Stimulated activated CD8-positive, alpha-beta memory T cell treated with anti-CD3 and anti-CD28 coated beads, Interleukin-12 subunit alpha, Interleukin-12 subunit beta, amount 100 ng/mL, for 4 hours (primary cell): ENCODE data around the gene C21orf58.
"Not testable (repeated sequence)": the region's sequence is repeated elsewhere in the genome, so short reads cannot be mapped to it uniquely, and the experiment has no call there.

Source experiments
- DNase-seq: peaks from one replicate; pipeline ENCODE4 v3.0.0-alpha.2; 2020; ENCODE audit warnings: low read depth

The C21orf58 gene

DNA sequence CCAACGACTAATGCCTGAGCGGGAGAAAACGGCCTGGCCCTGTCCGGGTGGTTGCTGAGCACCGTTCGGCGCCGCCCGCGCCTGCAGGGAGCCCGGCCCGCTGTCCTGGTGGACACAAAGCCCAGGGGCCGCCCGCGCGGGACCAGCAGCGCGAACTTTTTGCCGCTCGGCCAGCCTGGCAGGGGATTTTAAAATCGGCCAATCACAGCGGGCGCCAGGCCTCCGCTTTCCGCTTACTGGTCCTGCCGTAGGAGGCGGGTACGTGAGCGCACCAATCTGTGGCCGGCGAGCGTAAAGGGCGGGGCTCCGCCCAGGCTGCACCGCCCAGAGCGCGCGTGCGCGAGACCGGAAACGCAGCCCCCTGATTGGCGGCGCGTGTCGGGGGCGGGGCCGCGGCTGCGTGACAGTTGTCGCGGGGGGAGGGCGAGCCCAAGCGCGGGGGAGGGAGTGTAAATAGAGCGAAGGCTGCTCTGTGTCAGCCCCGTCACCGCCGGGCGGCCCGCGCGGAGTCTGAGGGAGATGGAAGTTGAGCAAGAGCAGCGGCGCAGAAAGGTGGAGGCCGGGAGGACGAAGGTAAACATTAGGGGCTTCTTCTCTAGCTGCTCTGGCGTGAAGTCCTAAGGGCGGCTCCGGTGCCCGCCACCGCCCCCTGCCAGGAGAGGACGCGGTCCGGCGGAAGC, at the start of gene C21orf58, which contains the start of gene PCNT:
Gene C21orf58 (minus strand): TSS at position 161 of the 680 bp plus-strand sequence. CDS start 1,132 bp downstream, outside the sequence.
Gene PCNT (plus strand): TSS at position 447 of the 680 bp plus-strand sequence. CDS start 73 bp downstream, at position 520.
- DNase-seq, result peak; percentile 98

GRCh38 chr21:46372947-46373346, 49.3 kb upstream of the C21orf58 start:
- DNase-seq, result not testable (repeated sequence)

GRCh38 chr21:46372014-46372485, 48.4 kb upstream of the C21orf58 start:
- DNase-seq, result no peak

GRCh38 chr21:46371204-46372013, 47.7 kb upstream of the C21orf58 start:
- DNase-seq, result no peak

- no peak for DNase-seq
These were observed 46.0 kb upstream of the C21orf58 start for GRCh38 chr21:46369520-46370235.

DNA sequence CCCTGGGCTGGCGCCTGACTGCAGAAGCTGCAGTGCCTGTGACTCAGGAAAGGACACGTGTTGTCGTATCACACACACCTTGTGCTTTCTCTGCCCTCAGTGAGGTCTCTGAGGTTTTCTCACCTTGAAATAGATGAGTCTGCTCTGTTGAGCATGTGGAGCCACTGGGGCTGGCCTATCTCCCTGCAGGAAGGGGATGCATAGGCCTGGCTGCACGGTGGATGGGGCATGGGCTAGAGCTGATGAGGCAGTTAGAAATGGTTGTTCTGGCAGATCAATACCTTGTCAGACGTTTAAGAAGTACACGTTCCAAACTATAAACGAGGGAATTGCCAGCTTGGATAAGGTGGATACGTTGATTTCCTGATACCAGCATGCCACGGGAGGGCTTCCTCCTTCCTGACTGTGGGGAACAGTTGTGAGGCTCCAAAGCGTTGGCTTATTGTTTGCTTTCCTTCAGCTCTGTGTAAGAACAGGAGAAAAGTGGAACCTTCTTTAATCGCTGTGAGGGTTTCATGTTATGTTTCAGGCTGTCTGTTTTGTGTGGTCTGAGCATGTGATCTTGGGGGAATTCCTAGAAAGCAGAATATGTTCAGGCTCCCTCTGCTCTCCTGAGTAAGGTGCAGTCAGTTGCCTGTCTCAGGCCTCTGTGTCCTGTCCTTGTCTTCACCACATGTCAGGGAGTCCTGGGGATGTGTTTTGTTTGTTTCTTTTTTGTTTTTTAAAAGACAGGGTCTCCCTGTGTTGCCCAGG, 45.0 kb upstream of the C21orf58 start:
- peak; percentile 13 for DNase-seq

- DNase-seq, result no peak
These were observed 43.3 kb upstream of the C21orf58 start for GRCh38 chr21:46366966-46367365.

DNA sequence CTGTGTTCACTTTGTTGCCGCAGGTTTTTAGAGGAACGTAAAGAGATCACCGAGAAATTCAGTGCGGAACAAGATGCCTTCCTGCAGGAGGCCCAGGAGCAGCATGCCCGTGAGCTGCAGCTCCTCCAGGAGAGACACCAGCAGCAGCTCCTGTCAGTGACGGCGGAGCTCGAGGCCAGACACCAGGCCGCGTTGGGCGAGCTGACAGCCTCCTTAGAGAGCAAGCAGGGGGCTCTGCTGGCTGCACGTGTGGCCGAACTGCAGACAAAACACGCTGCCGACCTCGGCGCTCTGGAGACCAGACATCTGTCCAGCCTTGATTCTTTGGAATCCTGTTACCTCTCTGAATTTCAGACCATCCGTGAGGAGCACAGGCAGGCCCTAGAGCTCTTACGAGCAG, 42.9 kb upstream of the C21orf58 start:
- no peak for DNase-seq

DNA sequence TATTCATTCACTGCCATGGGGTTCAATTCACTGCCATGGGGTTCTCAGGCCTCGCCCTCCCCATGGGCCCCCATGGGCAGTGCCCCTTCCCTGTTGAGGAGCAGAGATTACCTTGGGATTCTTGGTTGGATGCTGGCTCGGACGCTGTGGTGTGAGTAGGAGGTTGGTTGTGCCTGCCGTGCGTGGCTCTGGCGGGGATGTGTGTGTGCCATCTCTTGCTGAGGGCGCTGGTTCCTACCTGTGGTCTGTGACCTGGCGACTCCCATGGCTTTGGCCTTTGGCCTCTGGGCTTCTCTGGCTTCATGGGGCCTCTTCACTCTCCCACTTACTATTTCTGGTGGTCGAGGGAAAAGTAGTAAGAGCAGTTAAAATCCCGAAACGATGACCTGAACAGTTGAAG, 42.4 kb upstream of the C21orf58 start:
- DNase-seq, result no peak

- no peak for DNase-seq
These were observed 40.0 kb upstream of the C21orf58 start for GRCh38 chr21:46363698-46364097.

GRCh38 chr21:46362946-46363345, 39.3 kb upstream of the C21orf58 start:
- no peak for DNase-seq

- no peak for DNase-seq
These were observed 38.3 kb upstream of the C21orf58 start for GRCh38 chr21:46361935-46362334.

GRCh38 chr21:46361176-46361575, 37.5 kb upstream of the C21orf58 start:
- DNase-seq, result no peak

- no peak for DNase-seq
These were observed 34.2 kb upstream of the C21orf58 start for GRCh38 chr21:46357684-46358425.

- no peak for DNase-seq
These were observed 33.6 kb upstream of the C21orf58 start for GRCh38 chr21:46357335-46357604.

DNA sequence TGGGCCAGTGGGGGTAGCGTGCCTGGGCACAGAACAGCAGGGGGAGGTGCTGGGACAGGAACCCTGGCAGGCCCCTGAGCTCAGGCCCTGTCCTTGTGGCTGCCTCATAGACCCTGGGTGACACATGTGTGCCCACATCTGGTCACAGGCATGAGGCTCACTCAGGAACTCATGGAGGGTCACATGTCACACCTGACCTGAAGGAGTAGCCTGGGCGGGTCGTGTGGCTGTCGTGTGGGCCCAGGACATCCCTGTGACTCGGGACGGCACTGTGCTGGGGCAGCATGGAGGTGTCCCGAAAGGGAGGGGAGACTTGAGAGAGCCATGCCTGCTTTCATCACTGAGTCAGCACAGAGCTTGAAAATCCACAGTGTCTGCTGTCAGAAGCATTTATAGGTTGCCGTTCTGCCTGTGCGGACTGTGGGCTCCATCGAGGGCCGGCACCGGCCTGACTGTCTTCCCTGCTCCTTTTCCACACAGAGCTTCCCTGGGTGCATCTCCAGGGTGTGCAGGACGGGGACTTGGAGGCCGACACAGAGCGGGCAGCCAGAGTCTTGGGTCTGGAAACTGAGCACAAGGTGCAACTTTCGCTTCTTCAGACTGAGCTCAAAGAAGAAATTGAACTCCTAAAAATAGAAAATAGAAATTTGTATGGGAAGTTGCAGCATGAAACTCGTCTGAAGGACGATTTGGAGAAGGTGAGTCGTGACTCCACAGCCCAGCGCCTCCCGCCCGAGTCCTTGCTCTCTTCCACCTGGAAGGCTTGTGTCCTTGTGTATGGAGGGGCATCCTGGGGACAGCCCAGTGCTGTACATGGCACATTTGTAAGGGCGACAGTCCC, 33.0 kb upstream of the C21orf58 start:
- no peak for DNase-seq

GRCh38 chr21:46356005-46356338, 32.3 kb upstream of the C21orf58 start:
- no peak for DNase-seq

GRCh38 chr21:46355161-46356004, 31.7 kb upstream of the C21orf58 start:
- DNase-seq, result peak; percentile 7

DNA sequence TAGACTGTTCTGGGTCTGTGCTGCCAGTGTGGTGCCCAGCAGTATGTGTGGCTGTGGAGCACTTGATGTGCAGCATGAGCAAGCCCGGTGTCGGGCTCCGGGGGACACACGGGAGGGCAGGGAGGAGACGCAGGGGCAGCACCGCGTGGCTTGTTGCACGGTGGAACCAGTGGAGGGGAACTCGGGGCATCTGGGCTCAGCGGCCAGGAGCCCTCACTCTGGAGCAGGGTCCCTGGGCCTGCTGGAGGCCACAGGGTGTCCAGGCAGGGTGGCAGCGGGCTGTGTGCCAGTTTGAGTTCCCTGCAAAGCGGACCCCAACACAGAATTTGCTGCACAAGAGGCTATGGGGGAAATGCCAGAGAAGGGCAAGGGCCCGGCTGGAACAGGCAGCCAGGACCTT, 30.8 kb upstream of the C21orf58 start:
- DNase-seq, result no peak

DNA sequence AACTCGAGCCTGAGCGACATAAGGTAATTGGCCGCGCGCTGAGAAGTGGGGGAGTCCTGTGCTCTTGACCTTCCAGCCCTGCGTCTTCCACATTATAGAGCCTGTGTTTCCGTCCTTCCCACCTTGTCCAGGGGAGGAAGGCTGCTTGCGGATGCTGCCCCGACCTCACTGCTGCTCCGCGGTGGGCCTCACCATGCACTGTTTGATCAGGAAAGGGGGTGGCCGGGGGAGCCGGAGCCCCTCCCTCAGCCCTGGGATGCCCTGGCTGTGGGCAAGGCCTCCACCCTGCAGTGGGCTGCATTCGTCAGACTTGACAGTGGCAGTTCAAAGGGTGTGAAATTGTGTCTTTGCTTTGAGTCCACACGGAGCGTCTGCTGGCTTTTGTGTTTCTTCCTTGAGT, 30.4 kb upstream of the C21orf58 start:
- no peak for DNase-seq
